Heart left ventricle (tissue), 16 donors: Measurements from ENCODE around the gene CRB1. TPM values are rescaled to one million over a fixed set of nuclear protein-coding genes. Genes with fewer than 3 reads are reported as not detected.

Source experiments
- ATAC-seq, 4 donors: fragments of 200-7000 bp; cut with Tn5 transposase; one replicate each; pipeline ENCODE4 v1.9.1; 2020 to 2022; ENCODE audit warnings: moderate library complexity in 4 of 4, mild to moderate bottlenecking in 3 of 4, moderate number of reproducible peaks in 1 of 4
- DNase-seq, 5 donors: peaks; one replicate each; pipeline ENCODE4 v3.0.0-alpha.2; 2020
- H3K27ac ChIP-seq, 12 donors: fragments of 200-600 bp; sonication (generic) in 4 of 12; one replicate each; pipeline versions ENCODE4 v1.5.0 to v1.8.0; 2016 to 2022; ENCODE audit warnings: mild to moderate bottlenecking in 2 of 12
- H3K27me3 ChIP-seq, 9 donors: fragments of 200-600 bp; sonication (generic) in 2 of 9; one replicate each; pipeline versions ENCODE4 v1.5.1 to v1.8.0; 2016 to 2022; ENCODE audit warnings: mild to moderate bottlenecking in 3 of 9
- H3K36me3 ChIP-seq, 9 donors: fragments of 200-600 bp; sonication (generic) in 2 of 9; one replicate each; pipeline versions ENCODE4 v1.5.0 to v1.8.0; 2018 to 2022; ENCODE audit warnings: mild to moderate bottlenecking in 2 of 9
- H3K4me1 ChIP-seq, 12 donors: fragments of 200-600 bp; sonication (generic) in 4 of 12; one replicate each; pipeline versions ENCODE4 v1.5.0 to v1.8.0; 2016 to 2022; ENCODE audit warnings: mild to moderate bottlenecking in 3 of 12
- H3K4me3 ChIP-seq, 12 donors: fragments of 200-600 bp; sonication (generic) in 4 of 12; one replicate each; pipeline versions ENCODE4 v1.5.0 to v1.8.0; 2017 to 2022; ENCODE audit warnings: mild to moderate bottlenecking in 9 of 12, moderate library complexity in 4 of 12
- H3K9me3 ChIP-seq, 12 donors: fragments of 200-600 bp; sonication (generic) in 4 of 12; one replicate each; pipeline versions ENCODE4 v1.5.0 to v1.8.0; 2016 to 2022; ENCODE audit warnings: mild to moderate bottlenecking in 1 of 12
- CTCF ChIP-seq, 12 donors: fragments of 200-600 bp; sonication (generic) in 4 of 12; IDR thresholded peaks; one replicate each; pipeline versions ENCODE4 v1.5.0 to v1.8.0; 2018 to 2022; ENCODE audit warnings: antibody characterized with exemption in 12 of 12, mild to moderate bottlenecking in 5 of 12
- POLR2A ChIP-seq, 2 donors: fragments of 450-650 bp; IDR thresholded peaks; one replicate each; pipeline ENCODE4 v1.6.1; 2017; ENCODE audit warnings: antibody characterized with exemption in 2 of 2, mild to moderate bottlenecking in 2 of 2, moderate library complexity in 2 of 2
- WGBS, 4 donors: extraction: QIAGEN DNeasy Blood & Tissue Kit in 2 of 4; methylation state at CpG; one replicate each; pipeline versions ENCODE4 v1.1.5 to v1.1.7; 2013 to 2018; 5-methylcytosine and 5-hydroxymethylcytosine counted together
- intact Hi-C, 10 donors: fragments of 100-400 bp; cut with DNase I; formaldehyde crosslinking; loops; one replicate each; pipeline versions ENCODE4 v1.11.1 to v1.14.2; 2022
- long read RNA-seq, 3 donors: library from polyadenylated mRNA; unstranded; transcript quantifications; one replicate each; pipeline ENCODE4 v2.0.0, GENCODE V29; 2020 to 2021
- polyA plus RNA-seq, 2 donors: library from polyadenylated mRNA; stranded (reverse); fragments of 200-250 nt; gene quantifications; one replicate each; pipeline ENCODE4 v1.2.3, GENCODE V29; 2013
- total RNA-seq, 9 donors: library from RNA; depleted of rRNA in 2 of 9; stranded (reverse); fragments of >200 nt in 2 of 9; fragmentation: NEBNext Ultra II Directional in 3 of 9; extraction: Animal tissue kit (Norgen Biotek cat#: 25700) in 3 of 9; gene quantifications; one replicate each; pipeline versions ENCODE4 v1.1.0 to v1.2.4, GENCODE V29; 2016 to 2023
- donor health status: ischemic (EF 13 %, LVEDD 7.1; RV severe dilation, severe dysfunction).
- donor health status: healthy with polysubstance abuse.
- donor health status: DM: no; HTN: yes; CAD: no.
- donor health status: DM: no; HTN: no; CAD: no.
- donor health status: ischemic (EF 25% LVEDD 6.9; RV normal size, moderate dysfunction).
- donor health status: ischemic (EF 25% LVEDD 5.7; RV mildly dilated, moderate dysfunction).
- donor health status: healthy.
- donor health status: DM: yes; HTN: yes; CAD: no.
- donor health status: ischemic (EF 35%, LVEDD 5.7; RV mildly dilated, moderate dysfunction).
- donor health status: nonischemic (EF 11% LVEDD 7.7; RV severe dilation, severe dysfunction).
- donor health status: DM: yes; HTN: yes; CAD: no.
- donor health status: PGD.
- donor health status: ischemic (EF 29% LVEDD 5.4; RV normal size, mild dysfunction).
- donor health status: nonischemic (EF 23%, LVEDD 6.1; RV moderate dilation, normal function).

The CRB1 gene
- total RNA-seq = under 1 TPM in 7 of 9 donors, not detected in 2; 0.22 to 0.56 (median 0.42) TPM
- under 1 TPM; 0.06 to 0.08 TPM for polyA plus RNA-seq
- long read RNA-seq, donor 1 = 0 reads
- long read RNA-seq, donor 2, partial matches to known transcripts = 0 of 1 reads
- long read RNA-seq, donor 2, other reads (novel, unspliced or antisense) = 1 of 1 reads
- long read RNA-seq, donor 3 = 0 reads

- TF ChIP-seq POLR2A (IDR thresholded peaks at IDR 0.05) (no peak), CTCF (IDR thresholded peaks at IDR 0.05) (no peak)
- Histone ChIP-seq H3K27ac (no peak within 1 kb of the TSS), H3K4me3 (no peak within 1 kb of the TSS), H3K4me1 (peaks cover 0 to 3% (median 0%) of the 10 kb centered on the region in 12 donors), H3K36me3 (no peaks in the 10 kb centered on the region), H3K27me3 (no peaks in the 10 kb centered on the region), H3K9me3 (peaks cover 0 to 4% (median 0%) of the 10 kb centered on the region in 12 donors)
- ATAC-seq (no peak), DNase-seq (no peak)
- WGBS, 4 donors = 43 to 54% (median 52%) methylated on average over 4 of the region's 4 CpGs
- intact Hi-C loops = no loop called here
These were observed at the start of gene CRB1 for GRCh38 chr1:197268012-197268411. Gene CRB1, plus strand, starts transcription at chr1:197268252. Its CDS starts 161 bp downstream, at chr1:197268413.

DNA sequence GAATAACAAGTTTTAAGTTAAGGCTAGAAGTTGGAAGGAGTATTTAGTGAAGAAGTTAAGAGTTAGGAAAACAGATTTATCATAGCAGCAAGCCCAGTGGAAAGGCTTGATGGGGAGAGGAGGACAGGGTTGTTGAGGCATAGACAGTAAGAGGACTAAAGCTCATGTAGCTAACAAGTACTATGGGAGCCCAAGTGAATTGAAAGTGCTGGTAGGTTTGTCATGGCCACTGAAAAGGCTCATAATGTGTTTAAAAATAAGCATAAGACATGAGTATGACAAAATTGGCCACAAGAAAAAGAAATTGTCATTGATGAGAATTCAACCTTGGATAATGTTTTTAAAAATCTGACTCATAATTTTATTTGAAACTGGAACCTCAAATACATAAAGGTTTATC is 49.2 kb upstream of the CRB1 start:
- H3K4me1 ChIP-seq = no peaks in the 10 kb centered on the region
- no peaks in the 10 kb centered on the region for H3K36me3 ChIP-seq
- intact Hi-C loops = no loop called here
- H3K27me3 ChIP-seq = no peaks in the 10 kb centered on the region
- no peaks in the 10 kb centered on the region for H3K9me3 ChIP-seq
- ATAC-seq (no peak), DNase-seq (no peak)
- TF ChIP-seq CTCF (IDR thresholded peaks at IDR 0.05) (no peak), POLR2A (IDR thresholded peaks at IDR 0.05) (no peak)
- no peak overlapping the region for H3K27ac ChIP-seq
- H3K4me3 ChIP-seq = no peak overlapping the region

DNA sequence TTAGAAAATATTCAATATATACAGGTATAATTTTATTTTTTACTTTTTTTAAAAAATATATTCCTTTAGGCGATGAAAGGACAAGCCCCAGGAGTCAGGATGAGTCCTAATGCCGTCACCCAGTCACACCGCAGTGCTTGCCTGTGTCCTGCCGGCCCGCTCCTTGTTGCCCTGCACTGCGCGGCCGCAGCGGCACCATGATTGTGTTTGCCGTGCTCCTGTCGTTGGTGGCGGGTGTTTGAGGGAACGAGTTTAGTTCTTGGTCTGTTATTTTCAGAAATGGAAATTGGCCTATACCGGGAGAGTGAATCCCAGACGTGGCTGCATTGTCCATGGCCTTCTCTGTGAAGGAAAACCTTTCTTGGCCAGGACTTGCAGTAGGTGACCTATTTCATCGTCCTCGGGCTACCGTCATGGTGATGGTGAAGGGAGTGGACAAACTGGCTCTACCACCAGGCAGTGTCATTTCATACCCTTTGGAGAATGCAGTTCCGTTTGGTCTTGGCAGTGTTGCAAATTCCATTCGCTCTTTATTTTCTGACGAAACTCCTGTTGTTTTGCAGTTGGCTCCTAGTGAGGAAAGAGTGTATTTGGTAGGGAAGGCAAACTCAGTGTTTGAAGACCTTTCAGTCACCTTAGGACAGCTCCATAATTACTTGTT is 45.9 kb upstream of the CRB1 start:
- no peak overlapping the region for H3K4me3 ChIP-seq
- H3K27ac ChIP-seq = no peak overlapping the region
- DNase-seq = no peak
- H3K27me3 ChIP-seq = no peaks in the 10 kb centered on the region
- intact Hi-C loops = loop anchor here in 4 of 10 donors (5.0 to 10.0 kb wide), 2 partner anchors 133 to 135 kb away; no protein-coding TSS in a partner anchor
- no peak for TF ChIP-seq POLR2A (IDR thresholded peaks at IDR 0.05)
- TF ChIP-seq CTCF (IDR thresholded peaks at IDR 0.05) = no peak
- WGBS, 4 donors = 87 to 93% (median 92%) methylated on average over 21 of the region's 21 CpGs
- H3K4me1 ChIP-seq = no peaks in the 10 kb centered on the region
- no peak for ATAC-seq
- H3K36me3 ChIP-seq = no peaks in the 10 kb centered on the region
- no peaks in the 10 kb centered on the region for H3K9me3 ChIP-seq

- H3K4me3 ChIP-seq = no peak overlapping the region
- WGBS, 4 donors = 89 to 92% (median 90%) methylated on average over 2 of the region's 2 CpGs
- no peaks in the 10 kb centered on the region for H3K4me1 ChIP-seq
- H3K36me3 ChIP-seq = no peaks in the 10 kb centered on the region
- H3K9me3 ChIP-seq = no peaks in the 10 kb centered on the region
- ATAC-seq (no peak), DNase-seq (no peak)
- TF ChIP-seq POLR2A (IDR thresholded peaks at IDR 0.05) (no peak), CTCF (IDR thresholded peaks at IDR 0.05) (no peak)
- no peak overlapping the region for H3K27ac ChIP-seq
- intact Hi-C loops = loop anchor here in 4 of 10 donors (5.0 to 10.0 kb wide), 2 partner anchors 132 to 135 kb away; no protein-coding TSS in a partner anchor
- no peaks in the 10 kb centered on the region for H3K27me3 ChIP-seq
These were observed 45.3 kb upstream of the CRB1 start for GRCh38 chr1:197222780-197223179.
